HepG2 (cell line): Measurements from ENCODE around the gene YEATS4. TPM values are rescaled to one million over a fixed set of nuclear protein-coding genes. Genes with fewer than 3 reads are reported as not detected.
A peak's percentile ranks its signal among the peaks of the same experiment; 100 is the strongest.

ENCODE experiments used
- CBX1 ChIP-seq: IDR thresholded peaks from one replicate; pipeline ENCODE4 v1.6.1; 2016; ENCODE audit warnings: antibody characterized with exemption, low read depth
- ISL2 ChIP-seq: sonication (generic); formaldehyde crosslinking; IDR thresholded peaks from 2 replicates; pipeline ENCODE4 v1.5.0; 2020; ENCODE audit warnings: missing genetic modification reagents
- JUND ChIP-seq: sonication (generic); formaldehyde crosslinking; IDR thresholded peaks from 2 replicates; pipeline ENCODE4 v1.8.0; 2022; ENCODE audit warnings: mild to moderate bottlenecking, missing genetic modification reagents
- KLF16 ChIP-seq, 2 experiments: sonication (generic) in 1 of 2; formaldehyde crosslinking in 1 of 2; IDR thresholded peaks; 2 replicates each; pipeline versions ENCODE4 v1.6.1 to v1.8.0; 2016 to 2023; ENCODE audit warnings: missing genetic modification reagents in 2 of 2, missing compliant biosample characterization in 1 of 2
- LCORL ChIP-seq, 2 experiments: fragments of 450-650 bp in 1 of 2; sonication (generic) in 1 of 2; formaldehyde crosslinking in 1 of 2; IDR thresholded peaks; 2 replicates each; pipeline versions ENCODE4 v1.5.0 to v1.6.1; 2017 to 2020; ENCODE audit warnings: antibody characterized with exemption in 1 of 2, missing genetic modification reagents in 1 of 2
- MED1 ChIP-seq: sonication (generic); formaldehyde crosslinking; IDR thresholded peaks from 2 replicates; pipeline ENCODE4 v1.4.0; 2020; ENCODE audit warnings: missing genetic modification reagents
- MTF1 ChIP-seq: sonication (generic); formaldehyde crosslinking; IDR thresholded peaks from 2 replicates; pipeline ENCODE4 v1.5.0; 2020; ENCODE audit warnings: missing genetic modification reagents
- NFYC ChIP-seq: IDR thresholded peaks from 2 replicates; pipeline ENCODE4 v1.6.1; 2016; ENCODE audit warnings: missing genetic modification reagents, missing compliant biosample characterization
- PRPF4 ChIP-seq: fragments of 200-400 bp; formaldehyde crosslinking; IDR thresholded peaks from 2 replicates; pipeline ENCODE4 v1.6.1; 2016; ENCODE audit warnings: low read length, low read depth; ENCODE audit not compliant: poor library complexity, severe bottlenecking
- RBFOX2 ChIP-seq: fragments of 200-400 bp; formaldehyde crosslinking; IDR thresholded peaks from 2 replicates; pipeline ENCODE4 v1.6.1; 2017; ENCODE audit warnings: low read depth, mild to moderate bottlenecking, low read length
- RFX5 ChIP-seq: IDR thresholded peaks from 2 replicates; pipeline ENCODE4 v1.6.1; 2011; ENCODE audit warnings: low read depth, low read length, improper control_type of control experiment
- SAFB2 ChIP-seq: sonication (generic); formaldehyde crosslinking; IDR thresholded peaks from 2 replicates; pipeline ENCODE4 v1.5.1; 2020; ENCODE audit warnings: missing genetic modification reagents, low read depth, mild to moderate bottlenecking, borderline replicate concordance
- TEAD2 ChIP-seq: sonication (generic); formaldehyde crosslinking; IDR thresholded peaks from 2 replicates; pipeline ENCODE4 v1.9.0; 2021; ENCODE audit warnings: missing genetic modification reagents
- ZFP90 ChIP-seq: sonication (generic); formaldehyde crosslinking; IDR thresholded peaks from 2 replicates; pipeline ENCODE4 v1.8.0; 2022; ENCODE audit warnings: missing genetic modification reagents, mild to moderate bottlenecking, inconsistent platforms, borderline replicate concordance
- ZNF234 ChIP-seq: sonication (generic); formaldehyde crosslinking; conservative IDR thresholded peaks from 2 replicates; pipeline ENCODE4 v1.5.1; 2020; ENCODE audit warnings: mild to moderate bottlenecking, missing genetic modification reagents
- ZNF354B ChIP-seq: sonication (generic); formaldehyde crosslinking; IDR thresholded peaks from 2 replicates; pipeline ENCODE4 v1.8.0; 2022; ENCODE audit warnings: mild to moderate bottlenecking, missing genetic modification reagents
- ZNF605 ChIP-seq: sonication (generic); formaldehyde crosslinking; IDR thresholded peaks from 2 replicates; pipeline ENCODE4 v1.8.0; 2022; ENCODE audit warnings: mild to moderate bottlenecking, missing genetic modification reagents
- ZNF775 ChIP-seq: sonication (generic); formaldehyde crosslinking; IDR thresholded peaks from 2 replicates; pipeline ENCODE4 v1.4.0; 2020; ENCODE audit warnings: missing genetic modification reagents, mild to moderate bottlenecking, moderate library complexity, borderline replicate concordance
- polyA plus RNA-seq, 8 experiments: library from polyadenylated mRNA; depleted of rRNA in 3 of 8; stranded (reverse) in 7 of 8; unstranded in 1 of 8; fragments of >200 nt; fragmentation: Illumina TruSeq in 4 of 8; extraction: Trizol in 4 of 8; gene quantifications; 2 replicates each; pipeline versions ENCODE4 v1.2.1 to v1.2.3, GENCODE V29; 2011 to 2016; ENCODE audit warnings: low read depth in 4 of 8, missing spikeins in 1 of 8, mixed read lengths in 1 of 8; ENCODE audit not compliant: insufficient read depth in 1 of 8
- total RNA-seq, 5 experiments: library from RNA; depleted of rRNA; stranded (reverse); fragments of >200 nt; fragmentation: Illumina TruSeq; extraction: Trizol; gene quantifications; 2 replicates each; pipeline ENCODE4 v1.2.3, GENCODE V29; 2016; ENCODE audit warnings: low read depth in 1 of 5
- TF ChIP-seq, protein P1 (sequence below): IDR thresholded peaks from 2 replicates; pipeline ENCODE4 v1.6.1; 2016; ENCODE audit warnings: missing genetic modification reagents, missing compliant biosample characterization
- TF ChIP-seq, protein P2 (sequence below): sonication (generic); formaldehyde crosslinking; IDR thresholded peaks from 2 replicates; pipeline ENCODE4 v1.8.0; 2022; ENCODE audit warnings: missing genetic modification reagents, mild to moderate bottlenecking, borderline replicate concordance
- TF ChIP-seq, protein P3 (sequence below): sonication (generic); formaldehyde crosslinking; IDR thresholded peaks from 2 replicates; pipeline ENCODE4 v1.4.0; 2020; ENCODE audit warnings: mild to moderate bottlenecking, missing genetic modification reagents
- TF ChIP-seq, protein P4 (sequence below): sonication (generic); formaldehyde crosslinking; IDR thresholded peaks from 2 replicates; pipeline ENCODE4 v1.5.1; 2020; ENCODE audit warnings: mild to moderate bottlenecking, missing genetic modification reagents, borderline replicate concordance
- TF ChIP-seq, protein P5 (sequence below): sonication (generic); formaldehyde crosslinking; IDR thresholded peaks from 2 replicates; pipeline ENCODE4 v1.8.1; 2023; ENCODE audit warnings: missing genetic modification reagents, inconsistent platforms, borderline replicate concordance

Gene YEATS4
- total and polyA plus RNA-seq, 2 of the 13 experiments (the other 11 are each of a cell fraction or from before 2014, with no cell fraction given) = 16.8 to 45.0 TPM

DNA sequence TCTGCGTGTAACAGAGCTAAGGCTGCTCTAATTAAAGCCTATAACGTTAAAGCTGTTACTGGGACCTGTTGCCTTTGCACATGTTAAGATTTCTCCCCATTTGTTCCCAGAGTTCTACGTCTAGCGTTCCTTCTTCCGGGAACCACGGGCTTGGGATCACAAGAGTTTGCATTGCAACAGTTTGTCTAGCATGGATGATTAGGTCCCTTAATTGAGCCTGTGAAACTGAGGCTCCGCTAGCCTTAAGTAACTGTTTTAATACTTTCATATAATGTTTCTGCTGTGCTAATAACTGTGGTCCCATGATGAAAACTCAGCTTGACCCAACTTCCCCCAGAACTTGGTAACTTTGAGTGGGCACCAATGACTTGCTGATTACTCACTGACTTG lies 28.0 kb upstream of the YEATS4 start (continued):
- TF ChIP-seq, protein P1, sequence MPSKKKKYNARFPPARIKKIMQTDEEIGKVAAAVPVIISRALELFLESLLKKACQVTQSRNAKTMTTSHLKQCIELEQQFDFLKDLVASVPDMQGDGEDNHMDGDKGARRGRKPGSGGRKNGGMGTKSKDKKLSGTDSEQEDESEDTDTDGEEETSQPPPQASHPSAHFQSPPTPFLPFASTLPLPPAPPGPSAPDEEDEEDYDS (CRISPR knock-in tag) = no peak
- no peak for TF ChIP-seq PRPF4
- TF ChIP-seq KLF16 (CRISPR knock-in tag; IDR thresholded peaks at IDR 0.05) = no peak
- TF ChIP-seq, protein P2, sequence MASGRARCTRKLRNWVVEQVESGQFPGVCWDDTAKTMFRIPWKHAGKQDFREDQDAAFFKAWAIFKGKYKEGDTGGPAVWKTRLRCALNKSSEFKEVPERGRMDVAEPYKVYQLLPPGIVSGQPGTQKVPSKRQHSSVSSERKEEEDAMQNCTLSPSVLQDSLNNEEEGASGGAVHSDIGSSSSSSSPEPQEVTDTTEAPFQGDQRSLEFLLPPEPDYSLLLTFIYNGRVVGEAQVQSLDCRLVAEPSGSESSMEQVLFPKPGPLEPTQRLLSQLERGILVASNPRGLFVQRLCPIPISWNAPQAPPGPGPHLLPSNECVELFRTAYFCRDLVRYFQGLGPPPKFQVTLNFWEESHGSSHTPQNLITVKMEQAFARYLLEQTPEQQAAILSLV (CRISPR knock-in tag) = no peak
- no peak for TF ChIP-seq ZNF234 (CRISPR knock-in tag)
- no peak for TF ChIP-seq ISL2 (CRISPR knock-in tag)
- no peak; the same call in 1 of the 2 replicates for TF ChIP-seq ZNF605 (CRISPR knock-in tag)
- no peak for TF ChIP-seq TEAD2 (CRISPR knock-in tag)
- TF ChIP-seq, protein P3, sequence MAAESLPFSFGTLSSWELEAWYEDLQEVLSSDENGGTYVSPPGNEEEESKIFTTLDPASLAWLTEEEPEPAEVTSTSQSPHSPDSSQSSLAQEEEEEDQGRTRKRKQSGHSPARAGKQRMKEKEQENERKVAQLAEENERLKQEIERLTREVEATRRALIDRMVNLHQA (CRISPR knock-in tag) = no peak
- TF ChIP-seq RBFOX2 = peak; percentile 78
- TF ChIP-seq SAFB2 (CRISPR knock-in tag) = 0 out of 2 replicates have a peak, but pooled peaks have one; percentile 8
- TF ChIP-seq MTF1 (CRISPR knock-in tag) = 0 out of 2 replicates have a peak, but pooled peaks have one; percentile 49
- peak; percentile 21; the same call in 1 of the 2 replicates for TF ChIP-seq MED1 (CRISPR knock-in tag)
- TF ChIP-seq CBX1 = peak; percentile 16
- TF ChIP-seq LCORL (IDR thresholded peaks at IDR 0.05) = no peak
- no peak for TF ChIP-seq LCORL (CRISPR knock-in tag; IDR thresholded peaks at IDR 0.05)
- no peak for TF ChIP-seq NFYC (CRISPR knock-in tag)
- TF ChIP-seq JUND (CRISPR knock-in tag) = no peak
- TF ChIP-seq ZNF775 (CRISPR knock-in tag) = no peak
- no peak for TF ChIP-seq RFX5
- TF ChIP-seq, protein P4, sequence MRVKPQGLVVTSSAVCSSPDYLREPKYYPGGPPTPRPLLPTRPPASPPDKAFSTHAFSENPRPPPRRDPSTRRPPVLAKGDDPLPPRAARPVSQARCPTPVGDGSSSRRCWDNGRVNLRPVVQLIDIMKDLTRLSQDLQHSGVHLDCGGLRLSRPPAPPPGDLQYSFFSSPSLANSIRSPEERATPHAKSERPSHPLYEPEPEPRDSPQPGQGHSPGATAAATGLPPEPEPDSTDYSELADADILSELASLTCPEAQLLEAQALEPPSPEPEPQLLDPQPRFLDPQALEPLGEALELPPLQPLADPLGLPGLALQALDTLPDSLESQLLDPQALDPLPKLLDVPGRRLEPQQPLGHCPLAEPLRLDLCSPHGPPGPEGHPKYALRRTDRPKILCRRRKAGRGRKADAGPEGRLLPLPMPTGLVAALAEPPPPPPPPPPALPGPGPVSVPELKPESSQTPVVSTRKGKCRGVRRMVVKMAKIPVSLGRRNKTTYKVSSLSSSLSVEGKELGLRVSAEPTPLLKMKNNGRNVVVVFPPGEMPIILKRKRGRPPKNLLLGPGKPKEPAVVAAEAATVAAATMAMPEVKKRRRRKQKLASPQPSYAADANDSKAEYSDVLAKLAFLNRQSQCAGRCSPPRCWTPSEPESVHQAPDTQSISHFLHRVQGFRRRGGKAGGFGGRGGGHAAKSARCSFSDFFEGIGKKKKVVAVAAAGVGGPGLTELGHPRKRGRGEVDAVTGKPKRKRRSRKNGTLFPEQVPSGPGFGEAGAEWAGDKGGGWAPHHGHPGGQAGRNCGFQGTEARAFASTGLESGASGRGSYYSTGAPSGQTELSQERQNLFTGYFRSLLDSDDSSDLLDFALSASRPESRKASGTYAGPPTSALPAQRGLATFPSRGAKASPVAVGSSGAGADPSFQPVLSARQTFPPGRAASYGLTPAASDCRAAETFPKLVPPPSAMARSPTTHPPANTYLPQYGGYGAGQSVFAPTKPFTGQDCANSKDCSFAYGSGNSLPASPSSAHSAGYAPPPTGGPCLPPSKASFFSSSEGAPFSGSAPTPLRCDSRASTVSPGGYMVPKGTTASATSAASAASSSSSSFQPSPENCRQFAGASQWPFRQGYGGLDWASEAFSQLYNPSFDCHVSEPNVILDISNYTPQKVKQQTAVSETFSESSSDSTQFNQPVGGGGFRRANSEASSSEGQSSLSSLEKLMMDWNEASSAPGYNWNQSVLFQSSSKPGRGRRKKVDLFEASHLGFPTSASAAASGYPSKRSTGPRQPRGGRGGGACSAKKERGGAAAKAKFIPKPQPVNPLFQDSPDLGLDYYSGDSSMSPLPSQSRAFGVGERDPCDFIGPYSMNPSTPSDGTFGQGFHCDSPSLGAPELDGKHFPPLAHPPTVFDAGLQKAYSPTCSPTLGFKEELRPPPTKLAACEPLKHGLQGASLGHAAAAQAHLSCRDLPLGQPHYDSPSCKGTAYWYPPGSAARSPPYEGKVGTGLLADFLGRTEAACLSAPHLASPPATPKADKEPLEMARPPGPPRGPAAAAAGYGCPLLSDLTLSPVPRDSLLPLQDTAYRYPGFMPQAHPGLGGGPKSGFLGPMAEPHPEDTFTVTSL = no peak
- TF ChIP-seq ZNF354B (CRISPR knock-in tag) = peak; percentile 20; the same call in 1 of the 2 replicates
- TF ChIP-seq, protein P5, sequence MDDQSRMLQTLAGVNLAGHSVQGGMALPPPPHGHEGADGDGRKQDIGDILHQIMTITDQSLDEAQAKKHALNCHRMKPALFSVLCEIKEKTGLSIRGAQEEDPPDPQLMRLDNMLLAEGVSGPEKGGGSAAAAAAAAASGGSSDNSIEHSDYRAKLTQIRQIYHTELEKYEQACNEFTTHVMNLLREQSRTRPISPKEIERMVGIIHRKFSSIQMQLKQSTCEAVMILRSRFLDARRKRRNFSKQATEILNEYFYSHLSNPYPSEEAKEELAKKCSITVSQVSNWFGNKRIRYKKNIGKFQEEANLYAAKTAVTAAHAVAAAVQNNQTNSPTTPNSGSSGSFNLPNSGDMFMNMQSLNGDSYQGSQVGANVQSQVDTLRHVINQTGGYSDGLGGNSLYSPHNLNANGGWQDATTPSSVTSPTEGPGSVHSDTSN (CRISPR knock-in tag) = 0 out of 2 replicates have a peak, but pooled peaks have one; percentile 24
- TF ChIP-seq ZFP90 = 0 out of 2 replicates have a peak, but pooled peaks have one; percentile 63
